Gastrocnemius medialis (tissue), 4 donors: ENCODE data around the gene SPEG.

Experiments used
- CTCF ChIP-seq, 5 experiments: fragments of 450-650 bp in 3 of 5; fragments of 200-600 bp in 2 of 5; sonication (generic) in 2 of 5; IDR thresholded peaks in 4 of 5; conservative IDR thresholded peaks in 1 of 5; 1 replicate in 4 of 5; 2 replicates in 1 of 5; pipeline ENCODE4 v1.5.1; 2016 to 2019; ENCODE audit warnings: antibody characterized with exemption in 5 of 5, mild to moderate bottlenecking in 3 of 5, moderate library complexity in 3 of 5
- POLR2A ChIP-seq, 2 donors: fragments of 450-650 bp; IDR thresholded peaks; one replicate each; pipeline ENCODE4 v1.6.1; 2017; ENCODE audit warnings: antibody characterized with exemption in 2 of 2, mild to moderate bottlenecking in 2 of 2, moderate library complexity in 2 of 2

DNA sequence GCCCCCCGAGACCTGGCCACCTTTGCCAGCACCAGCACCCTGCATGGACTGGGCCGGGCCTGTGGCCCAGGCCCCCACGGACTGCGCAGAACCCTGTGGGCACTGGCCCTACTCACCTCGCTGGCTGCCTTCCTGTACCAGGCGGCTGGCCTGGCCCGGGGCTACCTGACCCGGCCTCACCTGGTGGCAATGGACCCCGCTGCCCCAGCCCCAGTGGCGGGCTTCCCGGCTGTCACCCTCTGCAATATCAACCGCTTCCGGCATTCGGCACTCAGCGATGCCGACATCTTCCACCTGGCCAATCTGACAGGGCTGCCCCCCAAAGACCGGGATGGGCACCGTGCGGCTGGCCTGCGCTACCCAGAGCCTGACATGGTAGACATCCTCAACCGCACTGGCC lies 80.2 kb downstream of the SPEG start:
- TF ChIP-seq CTCF (IDR thresholded peaks at IDR 0.05 in 4 of 5, conservative IDR thresholded peaks at IDR 0.05 in 1 of 5) (no peak), POLR2A (IDR thresholded peaks at IDR 0.05) (no peak)
